ENCODE data around the gene SMLR1.

Gene SMLR1

GRCh38 chr6:130825772-130826441 lies 1.3 kb upstream of the SMLR1 start:
- DNase-seq: no peak

- no peak for DNase-seq
Measured at GRCh38 chr6:130826442-130827246, 562 bp upstream of the SMLR1 start.

DNA sequence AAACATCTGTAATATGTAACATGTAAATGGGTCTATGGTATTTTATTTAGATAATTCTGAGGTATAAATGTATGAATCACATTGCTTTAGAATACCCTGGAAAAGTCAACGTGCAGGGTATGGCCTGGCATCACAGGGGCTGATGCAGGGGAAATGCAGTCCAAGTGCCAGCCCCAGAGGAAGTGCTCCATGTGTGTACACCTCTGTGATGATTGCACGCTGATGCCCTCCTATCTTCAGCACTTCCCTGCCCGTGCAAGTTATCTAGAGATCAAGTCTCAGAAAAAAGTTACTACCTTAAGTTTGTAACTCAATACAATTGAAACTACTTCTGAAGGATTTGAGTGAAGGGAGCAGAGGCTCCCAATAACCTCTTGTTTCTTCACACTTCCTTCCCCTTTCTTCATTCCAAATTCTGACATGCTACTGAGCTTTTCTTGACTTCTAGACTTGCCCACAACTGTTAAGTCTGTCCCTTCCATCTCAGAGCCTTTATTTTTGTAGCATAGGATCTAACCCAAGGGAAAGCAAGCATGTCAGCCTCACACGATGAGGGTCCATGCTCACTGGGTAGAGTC lies 2.2 kb downstream of the SMLR1 start:
- DNase-seq: peak; percentile 51

DNA sequence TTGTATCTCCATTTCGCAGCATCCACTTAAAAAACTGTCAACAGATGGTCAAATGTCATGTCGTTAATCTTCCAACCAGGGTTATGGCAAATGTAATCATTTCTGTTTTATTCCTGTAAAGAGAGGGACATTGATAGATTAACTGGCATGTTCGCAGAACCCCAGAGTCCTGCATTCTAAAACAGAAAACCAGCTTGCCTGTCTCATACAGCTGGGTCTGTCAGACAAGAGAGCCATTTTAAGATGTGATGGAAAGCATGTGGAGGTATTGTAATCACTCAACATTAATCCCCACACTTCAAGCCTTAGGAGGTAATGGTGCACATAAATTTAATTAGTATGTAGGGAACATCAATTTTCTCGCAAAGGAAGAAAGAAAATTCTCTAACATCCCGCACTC lies 4.4 kb downstream of the SMLR1 start:
- DNase-seq: no peak

GRCh38 chr6:130833569-130833968 lies 6.4 kb downstream of the SMLR1 start:
- DNase-seq: no peak

GRCh38 chr6:130834482-130835251 lies 7.5 kb downstream of the SMLR1 start:
- DNase-seq: no peak

DNA sequence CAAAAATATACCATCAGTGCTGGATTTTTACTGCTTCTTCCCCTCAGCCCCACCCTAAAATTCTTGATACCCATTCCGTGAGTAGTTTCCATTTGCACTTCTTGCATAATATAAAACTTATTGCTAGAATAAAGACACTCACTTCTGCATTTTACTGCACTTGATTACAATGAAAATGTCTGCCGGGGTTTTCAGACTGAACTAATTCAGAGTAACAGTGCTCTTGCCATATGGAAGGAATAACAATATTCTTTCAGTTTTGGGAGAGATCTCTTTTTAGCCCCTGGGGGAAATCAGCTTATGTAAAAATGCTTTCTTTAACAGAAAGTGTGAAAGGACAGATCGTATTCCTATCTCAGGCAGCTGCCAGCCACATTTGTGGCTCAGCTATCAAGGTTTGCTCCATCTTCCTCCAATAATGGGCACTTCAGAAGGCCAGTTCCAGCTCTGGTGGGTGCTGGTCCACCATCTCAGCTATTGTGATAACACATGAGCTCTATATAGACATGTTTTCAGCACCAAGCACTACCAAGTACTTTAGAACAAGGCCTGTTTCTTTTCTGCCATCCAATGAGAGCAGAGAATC lies 8.9 kb downstream of the SMLR1 start:
- no peak for DNase-seq

DNA sequence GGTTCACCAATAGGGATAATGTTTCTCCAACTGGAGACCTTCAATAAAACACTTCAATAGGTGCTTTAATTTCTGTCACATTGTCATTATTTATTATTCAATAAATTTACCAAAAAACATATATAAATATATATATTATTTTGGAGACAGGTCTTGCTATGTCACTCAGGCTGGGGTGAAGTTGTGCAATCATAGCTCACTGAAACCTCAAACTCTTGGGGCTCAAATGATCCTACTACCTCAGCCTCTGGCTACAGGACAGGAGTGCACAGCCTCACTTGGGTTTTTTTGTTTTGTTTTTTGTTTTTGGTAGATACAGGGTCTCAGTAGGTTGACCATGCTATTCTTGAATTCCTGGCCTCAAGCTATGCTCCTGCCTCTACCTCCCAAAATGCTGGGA lies 9.9 kb downstream of the SMLR1 start:
- DNase-seq: no peak

- DNase-seq: no peak
Measured at GRCh38 chr6:130838250-130838860, 11.1 kb downstream of the SMLR1 start.

DNA sequence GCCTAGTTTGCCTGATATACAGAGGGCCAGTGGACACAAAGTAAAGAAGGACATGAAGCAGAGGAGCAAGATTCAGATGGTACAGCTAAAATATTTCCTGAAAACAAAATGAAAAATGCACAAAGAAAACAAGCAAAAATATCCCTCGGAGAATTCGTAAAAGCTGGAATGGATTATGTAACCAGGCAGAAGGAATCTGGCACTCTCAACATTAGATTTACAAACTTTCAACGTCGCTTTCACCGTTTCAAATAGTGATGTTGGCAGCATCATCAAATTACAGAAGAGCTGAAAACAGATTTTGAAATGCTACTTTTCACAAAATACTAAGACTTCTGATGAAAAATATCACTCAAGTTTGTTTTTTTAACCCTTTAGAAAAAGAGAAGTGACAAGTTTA lies 11.7 kb downstream of the SMLR1 start:
- no peak for DNase-seq

GRCh38 chr6:130839379-130839778 lies 12.2 kb downstream of the SMLR1 start:
- DNase-seq: no peak

GRCh38 chr6:130840050-130840449 lies 12.8 kb downstream of the SMLR1 start:
- DNase-seq: no peak

- peak; percentile 8 for DNase-seq
Measured at GRCh38 chr6:130841128-130841728, 14.0 kb downstream of the SMLR1 start.

DNA sequence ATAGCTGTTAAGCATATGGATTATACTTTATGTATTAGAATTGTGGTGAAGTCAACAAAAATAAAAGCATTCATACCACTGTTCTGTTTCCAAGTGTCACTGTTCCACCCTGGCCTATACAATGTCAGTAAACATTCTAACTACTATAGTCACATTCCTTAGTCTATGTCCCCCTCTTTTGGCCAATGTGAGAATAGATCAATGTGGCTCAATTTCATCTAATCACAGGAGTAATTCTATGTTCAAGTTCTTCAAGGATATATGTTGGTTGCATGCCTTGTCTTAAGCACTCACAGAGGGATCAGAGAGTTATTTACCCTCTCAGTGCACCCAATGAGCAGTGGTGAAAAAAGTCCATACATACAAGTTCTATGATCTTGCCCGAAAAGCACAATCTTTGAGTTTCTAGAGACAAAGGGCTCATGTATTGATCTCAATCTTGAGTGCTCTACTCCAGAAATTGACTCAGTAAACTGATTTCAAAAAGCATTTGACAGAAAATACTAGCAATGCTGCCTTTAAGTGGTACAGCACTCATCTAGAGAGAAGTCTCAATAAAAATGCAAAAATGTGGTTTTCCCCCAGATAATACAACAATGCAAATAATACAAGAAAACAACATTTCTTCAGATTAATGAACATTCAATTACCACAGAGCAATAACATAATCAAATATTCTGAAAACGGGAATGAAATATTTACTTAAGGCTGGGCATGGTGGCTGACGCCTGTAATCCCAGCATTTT lies 16.5 kb downstream of the SMLR1 start:
- peak; percentile 79 for DNase-seq

- no peak for DNase-seq
Measured at GRCh38 chr6:130846501-130846900, 19.3 kb downstream of the SMLR1 start.

DNA sequence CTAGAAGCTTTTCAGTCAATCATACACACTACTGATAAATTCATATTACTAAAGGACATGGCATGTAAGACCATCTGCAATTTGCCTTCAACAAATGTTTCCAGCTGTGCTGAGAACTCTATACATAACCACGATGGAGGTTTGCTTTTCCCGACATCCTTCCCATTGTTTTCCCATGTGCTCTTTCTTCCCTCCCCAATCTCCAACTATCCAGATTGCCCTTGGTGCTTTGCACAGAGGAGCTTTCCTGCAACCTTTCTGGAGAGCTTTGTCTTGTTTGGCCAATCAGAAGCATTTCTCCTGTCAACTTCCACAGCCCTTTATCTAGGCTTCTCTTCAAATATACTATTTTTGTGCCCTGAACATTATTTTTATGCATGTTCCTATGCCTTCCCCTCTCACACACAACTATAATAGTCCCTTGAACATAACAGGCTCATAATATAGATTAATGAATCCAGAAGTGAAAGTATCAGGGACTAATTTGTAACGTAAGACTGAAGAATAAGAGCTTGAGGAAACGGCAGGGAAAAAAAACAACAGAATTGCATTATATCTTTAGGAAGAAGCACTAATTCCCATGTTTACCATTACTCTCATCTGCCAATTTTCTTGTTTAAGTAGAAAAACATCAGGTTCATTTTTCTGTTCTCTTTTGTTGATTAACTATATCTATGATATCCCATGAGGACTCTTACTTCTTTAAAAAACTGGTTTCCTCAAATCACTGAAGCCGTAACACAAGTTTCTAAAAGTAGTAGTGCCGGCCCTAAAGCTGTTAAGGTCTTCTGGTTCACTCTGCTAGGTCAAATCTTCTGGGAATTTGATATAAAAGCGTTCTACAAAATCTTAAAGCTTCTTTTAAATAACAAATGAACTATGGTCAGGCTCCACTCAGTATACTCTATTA lies 20.1 kb downstream of the SMLR1 start:
- no peak for DNase-seq

GRCh38 chr6:130848945-130849344 lies 21.7 kb downstream of the SMLR1 start:
- peak; percentile 40 for DNase-seq

DNA sequence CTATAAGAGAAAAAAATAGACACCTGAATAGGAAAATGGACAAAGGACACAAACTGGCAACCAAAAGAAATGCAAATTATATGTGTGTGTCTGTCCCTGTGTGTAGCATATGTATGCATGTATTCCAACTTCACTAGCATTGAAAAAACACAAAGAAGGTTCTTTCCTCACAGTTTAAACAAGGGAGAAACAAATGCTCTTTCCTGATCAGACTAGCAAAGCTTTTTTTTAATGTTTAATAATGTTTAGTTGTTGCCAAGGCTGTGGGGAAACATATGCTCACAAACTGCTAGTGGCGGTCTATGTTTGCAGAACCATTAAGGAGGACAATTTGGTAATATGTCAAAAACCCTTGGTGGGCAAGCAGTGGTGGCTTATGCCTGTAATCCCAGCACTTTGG lies 22.4 kb downstream of the SMLR1 start:
- DNase-seq: no peak

DNA sequence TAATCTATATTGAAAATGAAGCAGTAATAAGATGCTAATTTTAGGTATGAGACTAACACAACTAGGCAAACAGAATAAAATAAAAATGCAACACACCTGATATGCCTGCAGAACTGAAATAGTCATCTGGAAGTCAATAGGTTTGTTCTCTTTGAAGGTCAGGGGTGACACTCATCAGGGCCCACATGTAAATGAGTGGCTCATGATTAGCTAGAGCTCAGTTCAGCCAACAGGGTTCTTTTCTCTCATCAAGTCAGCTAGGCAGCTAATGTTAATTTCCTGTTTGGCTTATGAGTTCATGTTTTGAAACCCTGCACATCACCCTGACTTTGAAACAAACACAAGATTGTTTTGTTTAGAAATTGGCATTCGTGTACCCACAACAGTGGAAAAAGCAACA lies 23.8 kb downstream of the SMLR1 start:
- DNase-seq: no peak

DNA sequence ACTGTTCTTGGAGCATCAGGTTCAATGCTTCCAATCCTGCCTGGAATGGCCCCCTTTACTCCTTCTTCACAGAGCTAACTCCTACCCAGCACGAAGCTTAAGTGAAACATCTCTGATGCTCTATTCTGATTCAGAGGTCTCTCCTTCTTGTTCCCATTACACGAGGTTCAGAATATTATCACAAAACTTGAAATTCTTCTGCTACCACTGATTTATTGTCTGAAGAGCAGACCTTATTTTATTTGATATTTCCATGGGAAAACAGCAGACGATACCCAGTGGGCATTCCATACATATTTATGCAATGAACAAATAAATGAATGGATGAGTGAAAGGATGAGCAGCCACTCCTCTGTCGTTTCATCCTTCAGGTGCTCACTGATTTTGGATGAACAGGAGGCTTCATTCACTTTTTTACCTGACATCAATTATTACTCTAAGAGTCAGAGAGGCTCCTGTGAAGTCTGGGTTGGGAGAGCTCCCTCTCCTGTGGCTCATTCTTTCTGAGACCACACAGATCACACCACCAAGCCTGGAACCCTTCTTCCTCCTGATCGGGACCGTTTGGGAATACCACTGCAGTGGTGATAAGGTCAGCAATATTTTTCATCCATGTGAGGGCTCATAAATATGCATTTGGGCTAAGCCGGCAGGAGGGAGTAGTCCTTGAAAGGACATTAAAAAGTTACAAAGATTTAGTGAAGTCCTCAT lies 25.8 kb downstream of the SMLR1 start:
- no peak for DNase-seq

All from hematopoietic multipotent progenitor cell treated with erythropoietin and hydrocortisone succinate and interleukin-3 and kit ligand, for 4 days (in vitro differentiated cells).